K562 (cell line): ENCODE measurements around the gene SAP25. TPM values are rescaled to one million over a fixed set of nuclear protein-coding genes. Genes with fewer than 3 reads are reported as not detected.
A peak's percentile ranks its signal among the peaks of the same experiment; 100 is the strongest.

Experiments used
- ATAC-seq: fragments of 200-7000 bp; cut with Tn5 transposase; 3 replicates; pipeline ENCODE4 v1.9.1; 2020; ENCODE audit warnings: moderate library complexity
- BruUV-seq: library from RNA; stranded (reverse); fragments of 400-500 nt; replicated peaks from 2 replicates; lab custom pipeline; 2021; lab: Mats Ljungman, UMichigan
- CTCF ChIA-PET: fragments of 300-600 bp; formaldehyde crosslinking; extraction: SDS; loops from one replicate; lab custom pipeline; 2021; ENCODE audit warnings: low intra/inter-chr PET ratio; lab: Yijun Ruan, JAX
- POLR2A ChIA-PET: fragments of 300-600, 350-650 bp; sonication (Branson Sonifier 250); formaldehyde crosslinking; extraction: SDS; loops from one replicate; lab custom pipeline; 2021; ENCODE audit warnings: antibody characterized with exemption, inconsistent platforms; lab: Yijun Ruan, JAX
- DNase-seq, 4 experiments: peaks; one replicate each; pipeline versions ENCODE4 v3.0.0 to v3.0.0-alpha.2; 2011 to 2018; ENCODE audit warnings: low spot score in 3 of 4, mixed read lengths in 3 of 4; ENCODE audit errors: extremely low read depth in 1 of 4
- FAIRE-seq: peaks from 2 replicates; lab custom pipeline; 2011; peaks lifted over from hg19 to GRCh38; lab: Jason Lieb, UNC
- H2AFZ ChIP-seq: 2 replicates; pipeline ENCODE4 v1.6.0; 2011; ENCODE audit warnings: low read depth, low read length, control low read depth, inconsistent platforms
- H3K27ac ChIP-seq: fragments of 200-600 bp; 3 replicates; pipeline ENCODE4 v1.8.0; 2011; ENCODE audit warnings: low read depth, mild to moderate bottlenecking, control low read depth, inconsistent platforms, low read length, moderate library complexity, mixed read lengths; ENCODE audit errors: extremely low read depth
- H3K27me3 ChIP-seq, 2 experiments: fragments of 300-600 bp in 1 of 2; 2 replicates in 1 of 2; 3 replicates in 1 of 2; pipeline versions ENCODE4 v1.6.0 to v1.8.0; 2011; ENCODE audit warnings: inconsistent platforms in 2 of 2, low read length in 2 of 2, mild to moderate bottlenecking in 1 of 2, mixed read lengths in 1 of 2, moderate library complexity in 1 of 2; ENCODE audit not compliant: control insufficient read depth in 2 of 2, insufficient read depth in 2 of 2
- H3K36me3 ChIP-seq: fragments of 300-600 bp; 3 replicates; pipeline ENCODE4 v1.8.0; 2011; ENCODE audit warnings: mild to moderate bottlenecking, low read length, inconsistent platforms; ENCODE audit not compliant: control insufficient read depth, insufficient read depth
- H3K4me1 ChIP-seq, 2 experiments: fragments of 200-600 bp in 1 of 2; replicated peaks in 1 of 2; 2 replicates in 1 of 2; 3 replicates in 1 of 2; pipeline versions ENCODE4 v1.5.1 to v1.8.0; 2011; ENCODE audit warnings: inconsistent platforms in 2 of 2, low read length in 2 of 2, mild to moderate bottlenecking in 1 of 2, mixed read lengths in 1 of 2, moderate library complexity in 1 of 2; ENCODE audit not compliant: control insufficient read depth in 2 of 2, insufficient read depth in 2 of 2
- H3K4me2 ChIP-seq: 2 replicates; pipeline ENCODE4 v1.6.1; 2011; ENCODE audit warnings: low read length, control low read depth, inconsistent platforms, mixed read lengths; ENCODE audit not compliant: insufficient read depth
- H3K4me3 ChIP-seq: fragments of 200-600 bp; sonication (generic), shearing (Covaris generic); 2 replicates; pipeline ENCODE4 v1.5.1; 2016; ENCODE audit warnings: control low read depth, inconsistent platforms
- H3K79me2 ChIP-seq: fragments of 200-600 bp; 3 replicates; pipeline ENCODE4 v1.8.0; 2011; ENCODE audit warnings: low read length, inconsistent platforms; ENCODE audit not compliant: control insufficient read depth, insufficient read depth
- H3K9ac ChIP-seq, 2 experiments: 2 replicates each; pipeline versions ENCODE4 v1.6.0 to v1.6.1; 2011; ENCODE audit warnings: low read depth in 2 of 2, low read length in 2 of 2, control low read depth in 1 of 2, inconsistent platforms in 1 of 2, mild to moderate bottlenecking in 1 of 2, mixed read lengths in 1 of 2; ENCODE audit not compliant: insufficient read depth in 1 of 2
- H3K9me1 ChIP-seq: one replicate; pipeline ENCODE4 v1.6.0; 2011; ENCODE audit warnings: inconsistent platforms, mild to moderate bottlenecking, low read length, moderate library complexity; ENCODE audit not compliant: control insufficient read depth, insufficient read depth
- H3K9me3 ChIP-seq: replicated peaks from 2 replicates; pipeline ENCODE4 v1.5.1; 2011; ENCODE audit warnings: low read depth, low read length, inconsistent platforms; ENCODE audit not compliant: control insufficient read depth, insufficient read depth
- H4K20me1 ChIP-seq: replicated peaks from 2 replicates; pipeline ENCODE4 v1.6.1; 2011; ENCODE audit warnings: low read length, inconsistent platforms, mixed read lengths; ENCODE audit not compliant: control insufficient read depth, insufficient read depth
- NCOA6 ChIP-seq: fragments of 450-650 bp; IDR thresholded peaks from 2 replicates; pipeline ENCODE4 v1.6.1; 2017; ENCODE audit warnings: mild to moderate bottlenecking
- RBFOX2 ChIP-seq: fragments of 200-400 bp; formaldehyde crosslinking; IDR thresholded peaks from 2 replicates; pipeline ENCODE4 v1.6.1; 2017; ENCODE audit warnings: low read depth, mild to moderate bottlenecking, low read length, moderate library complexity
- TBP ChIP-seq: optimal IDR thresholded peaks from 2 replicates; pipeline ENCODE3; 2011; ENCODE audit warnings: low read depth, low read length, improper control_type of control experiment
- TEAD2 ChIP-seq: fragments of 450-650 bp; IDR thresholded peaks from 2 replicates; pipeline ENCODE4 v1.6.1; 2016; ENCODE audit warnings: missing genetic modification characterization, control low read depth, missing compliant biosample characterization
- ZFX ChIP-seq: sonication (generic); formaldehyde crosslinking; IDR thresholded peaks from 2 replicates; pipeline ENCODE4 v1.8.0; 2022; ENCODE audit warnings: mild to moderate bottlenecking, missing genetic modification reagents, moderate library complexity
- WGBS: fragments of 100-300 bp; shearing (Covaris generic); methylation state at CpG from one replicate; pipeline ENCODE4 v1.1.6; 2016; ENCODE audit warnings: low coverage, mixed read lengths; ENCODE audit not compliant: insufficient coverage; ENCODE audit errors: missing lambda C conversion rate; 5-methylcytosine and 5-hydroxymethylcytosine counted together
- in situ Hi-C: fragments of 300-500 bp; cut with MboI; formaldehyde crosslinking; loops from 4 replicates; pipeline ENCODE4 v1.15.0; 2018; ENCODE audit warnings: inconsistent platforms, mixed read lengths
- intact Hi-C: fragments of 100-400 bp; cut with micrococcal nuclease; formaldehyde crosslinking; loops from 2 replicates; pipeline ENCODE4 v1.14.2; 2022
- polyA plus RNA-seq, 8 experiments: library from polyadenylated mRNA; depleted of rRNA in 4 of 8; stranded (reverse) in 5 of 8; unstranded in 3 of 8; fragments of >200 nt; fragmentation: Nextera tagmentation in 2 of 8; fragmentation: Illumina TruSeq in 1 of 8; extraction: Ambion mirVana in 2 of 8; extraction: Trizol in 1 of 8; gene quantifications; 2 replicates each; pipeline versions ENCODE4 v1.2.1 to v1.2.3, GENCODE V29; 2011 to 2014; ENCODE audit warnings: inconsistent platforms in 1 of 8, missing spikeins in 1 of 8
- total RNA-seq, 7 experiments: library from RNA; depleted of rRNA in 6 of 7; stranded (reverse); fragments of >200 nt in 6 of 7; fragmentation: Illumina TruSeq in 2 of 7; extraction: Trizol in 2 of 7; gene quantifications; 2 replicates each; pipeline versions ENCODE4 v1.2.1 to v1.2.3, GENCODE V29; 2011 to 2021; ENCODE audit warnings: low replicate concordance in 1 of 7

Gene SAP25
- total and polyA plus RNA-seq, 9 of the 15 experiments (the other 6 are each of a cell fraction or from before 2014, with no cell fraction given): 0.13 to 5.3 (median 0.78) TPM; not detected in 1

DNA sequence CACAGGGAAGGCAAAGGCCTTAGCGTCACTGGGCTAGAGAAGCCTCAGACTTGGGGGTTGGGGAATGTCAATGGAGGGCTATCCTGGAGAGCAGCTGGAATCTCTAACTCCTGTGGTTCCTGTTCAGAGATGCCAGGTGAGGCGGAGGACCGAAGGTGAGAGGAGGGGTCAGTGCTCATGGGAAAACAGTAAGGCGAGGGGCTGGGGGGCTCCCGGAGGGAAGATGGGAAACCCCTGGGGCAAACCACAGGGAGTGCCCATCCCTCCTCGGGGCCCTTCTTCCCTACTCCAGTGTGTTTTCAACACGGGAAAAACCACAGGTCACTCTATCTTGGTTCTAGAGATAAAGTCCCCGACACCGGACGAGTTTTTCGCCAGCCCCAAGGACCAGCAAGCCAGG lies 8.9 kb upstream of the SAP25 start:
- intact Hi-C loops: no loop called here
- Histone ChIP-seq H3K36me3 (peaks cover 64% of the 10 kb centered on the region), H3K4me1 (peaks cover 26 to 64% of the 10 kb centered on the region in 2 experiments), H4K20me1 (peaks cover 24% of the 10 kb centered on the region), H2AFZ (no peak overlapping the region), H3K9me1 (peaks cover 12% of the 10 kb centered on the region), H3K9me3 (no peaks in the 10 kb centered on the region)
- in situ Hi-C loops: no loop called here
- BruUV-seq: no TSS peak
- CTCF ChIA-PET: no interaction called here
- no peak for DNase-seq
- 0 out of 2 replicates have a peak, but pooled peaks have one; percentile 18 for TF ChIP-seq ZFX (CRISPR knock-in tag)
- no peak for TF ChIP-seq TEAD2 (tag)
- TF ChIP-seq, all 486 proteins: peak for 1
- Histone ChIP-seq H3K27ac (no peak overlapping the region), H3K9ac (peak overlapping the region in 1 of 2 experiments; percentile 80; a peak in 1 of 4 replicates), H3K79me2 (peaks cover 31% of the 10 kb centered on the region), H3K4me3 (no peak overlapping the region), H3K4me2 (peak overlapping the region; percentile 12; the same call in 1 of the 2 replicates), H3K27me3 (no peaks in the 10 kb centered on the region)
- ATAC-seq (no peak), FAIRE-seq (no peak)
- WGBS: 63% methylated on average over 10 of the region's 11 CpGs
- POLR2A ChIA-PET: interaction anchor here (0.6 to 2.2 kb wide), 3 partner anchors 11 to 31 kb away, joined by 3 to 9 read pairs (median 3); no protein-coding TSS in a partner anchor

- Histone ChIP-seq H3K79me2 (peaks cover 31% of the 10 kb centered on the region), H3K4me2 (no peak overlapping the region), H3K27me3 (no peaks in the 10 kb centered on the region), H3K4me3 (no peak overlapping the region), H2AFZ (no peak overlapping the region), H3K9me1 (peaks cover 12% of the 10 kb centered on the region), H3K9ac (peak overlapping the region in 1 of 2 experiments; percentile 67; a peak in 2 of 4 replicates), H3K27ac (no peak overlapping the region), H3K36me3 (peaks cover 69% of the 10 kb centered on the region), H3K9me3 (no peaks in the 10 kb centered on the region), H4K20me1 (peaks cover 24% of the 10 kb centered on the region), H3K4me1 (peaks cover 26 to 64% of the 10 kb centered on the region in 2 experiments)
- DNase-seq: no peak
- BruUV-seq: no TSS peak
- ATAC-seq: no peak
- FAIRE-seq: no peak
- ChIA-PET CTCF (no interaction called here), POLR2A (interaction anchor here (0.6 to 2.2 kb wide), 4 partner anchors 10 to 112 kb away, joined by 3 to 9 read pairs (median 4); no protein-coding TSS in a partner anchor)
- intact Hi-C loops: no loop called here
- in situ Hi-C loops: no loop called here
- TF ChIP-seq TBP (no peak), NCOA6 (no peak), RBFOX2 (peak; percentile 44; the same call in 1 of the 2 replicates)
- 92% methylated on average over 20 of the region's 20 CpGs for WGBS
Measured at GRCh38 chr7:100582041-100582579, 8.4 kb upstream of the SAP25 start.
